Panc1 (cell line): ENCODE data around the gene CUL7. TPM values are rescaled to one million over a fixed set of nuclear protein-coding genes. Genes with fewer than 3 reads are reported as not detected.

Experiments used
- ATAC-seq: fragments of 200-7000 bp; cut with Tn5 transposase; 2 replicates; pipeline ENCODE4 v1.9.1; 2020; ENCODE audit warnings: mild to moderate bottlenecking, moderate library complexity
- BruUV-seq: library from RNA; stranded (reverse); fragments of 400-500 nt; replicated peaks from 2 replicates; lab custom pipeline; 2021; lab: Mats Ljungman, UMichigan
- CTCF ChIA-PET: fragments of 300-600 bp; sonication (Branson Sonifier 250); formaldehyde crosslinking; loops from one replicate; lab custom pipeline; 2022; ENCODE audit warnings: antibody characterized with exemption; lab: Charles Lee
- POLR2A ChIA-PET: fragments of 300-600 bp; sonication (Branson Sonifier 250); formaldehyde crosslinking; loops from one replicate; lab custom pipeline; 2022; ENCODE audit warnings: antibody characterized with exemption; lab: Charles Lee
- DNase-seq: peaks from one replicate; pipeline ENCODE4 v3.0.0-alpha.2; 2010; ENCODE audit warnings: low read depth, low spot score
- H3K27ac ChIP-seq: 2 replicates; pipeline ENCODE4 v1.5.1; 2011; ENCODE audit warnings: mild to moderate bottlenecking, low read length, inconsistent platforms
- H3K27me3 ChIP-seq: fragments of 200-500 bp; sonication (Bioruptor generic); 2 replicates; pipeline ENCODE4 v1.6.0; 2014; ENCODE audit warnings: low read length, inconsistent platforms; ENCODE audit not compliant: control insufficient read depth, insufficient read depth
- H3K36me3 ChIP-seq: fragments of 200-500 bp; sonication (Bioruptor generic); 2 replicates; pipeline ENCODE4 v1.5.1; 2014; ENCODE audit warnings: inconsistent platforms, mild to moderate bottlenecking, low read length, moderate library complexity; ENCODE audit not compliant: control insufficient read depth, insufficient read depth
- H3K4me1 ChIP-seq: 2 replicates; pipeline ENCODE4 v1.5.1; 2011; ENCODE audit warnings: inconsistent platforms, mild to moderate bottlenecking, low read length, moderate library complexity; ENCODE audit not compliant: control insufficient read depth, insufficient read depth
- H3K4me3 ChIP-seq, 2 experiments: 2 replicates each; pipeline ENCODE4 v1.5.1; 2011 to 2012; ENCODE audit warnings: low read depth in 2 of 2, low read length in 2 of 2, mild to moderate bottlenecking in 2 of 2, inconsistent platforms in 1 of 2, moderate library complexity in 1 of 2
- H3K9me3 ChIP-seq: fragments of 200-500 bp; sonication (Bioruptor generic); 2 replicates; pipeline ENCODE4 v1.5.1; 2014; ENCODE audit warnings: low read depth, mild to moderate bottlenecking, inconsistent platforms, low read length, moderate library complexity; ENCODE audit not compliant: control insufficient read depth, insufficient read depth
- POLR2AphosphoS5 ChIP-seq: IDR thresholded peaks from 2 replicates; pipeline ENCODE4 v1.6.1; 2012; ENCODE audit warnings: mild to moderate bottlenecking, low read depth, low read length, moderate library complexity
- SIN3A ChIP-seq: IDR thresholded peaks from 2 replicates; pipeline ENCODE4 v1.6.1; 2012; ENCODE audit warnings: low read depth, mild to moderate bottlenecking, low read length, moderate library complexity, borderline replicate concordance; ENCODE audit not compliant: insufficient read depth
- TCF7L2 ChIP-seq: IDR thresholded peaks from 2 replicates; pipeline ENCODE4 v1.6.1; 2011; ENCODE audit warnings: mild to moderate bottlenecking, low read depth, low read length, inconsistent platforms
- in situ Hi-C: cut with HindIII; loops from 2 replicates; pipeline ENCODE4 v1.10.0; 2016; ENCODE audit warnings: low sequenced_read_pairs, low pct_unique_long_range_greater_than_20kb
- intact Hi-C: fragments of 100-400 bp; cut with micrococcal nuclease; formaldehyde crosslinking; loops from one replicate; pipeline ENCODE4 v1.10.0; 2022; ENCODE audit not compliant: unreplicated experiment
- total RNA-seq: library from RNA; stranded (reverse); gene quantifications from one replicate; pipeline ENCODE4 v1.2.1, GENCODE V29; 2021; ENCODE audit not compliant: unreplicated experiment
- TF ChIP-seq, protein P1 (sequence below): fragments of 450-650 bp; IDR thresholded peaks from 2 replicates; pipeline ENCODE4 v1.5.1; 2017; ENCODE audit warnings: mild to moderate bottlenecking
- TF ChIP-seq, protein P2 (sequence below), 2 experiments: IDR thresholded peaks; 2 replicates each; pipeline ENCODE4 v1.6.1; 2011 to 2012; ENCODE audit warnings: low read depth in 2 of 2, control low read depth in 1 of 2, low read length in 1 of 2, mild to moderate bottlenecking in 1 of 2, moderate library complexity in 1 of 2; ENCODE audit not compliant: insufficient read depth in 1 of 2

The CUL7 gene
- total RNA-seq, 1 experiment from 2014 or later, result 32.1 TPM

DNA sequence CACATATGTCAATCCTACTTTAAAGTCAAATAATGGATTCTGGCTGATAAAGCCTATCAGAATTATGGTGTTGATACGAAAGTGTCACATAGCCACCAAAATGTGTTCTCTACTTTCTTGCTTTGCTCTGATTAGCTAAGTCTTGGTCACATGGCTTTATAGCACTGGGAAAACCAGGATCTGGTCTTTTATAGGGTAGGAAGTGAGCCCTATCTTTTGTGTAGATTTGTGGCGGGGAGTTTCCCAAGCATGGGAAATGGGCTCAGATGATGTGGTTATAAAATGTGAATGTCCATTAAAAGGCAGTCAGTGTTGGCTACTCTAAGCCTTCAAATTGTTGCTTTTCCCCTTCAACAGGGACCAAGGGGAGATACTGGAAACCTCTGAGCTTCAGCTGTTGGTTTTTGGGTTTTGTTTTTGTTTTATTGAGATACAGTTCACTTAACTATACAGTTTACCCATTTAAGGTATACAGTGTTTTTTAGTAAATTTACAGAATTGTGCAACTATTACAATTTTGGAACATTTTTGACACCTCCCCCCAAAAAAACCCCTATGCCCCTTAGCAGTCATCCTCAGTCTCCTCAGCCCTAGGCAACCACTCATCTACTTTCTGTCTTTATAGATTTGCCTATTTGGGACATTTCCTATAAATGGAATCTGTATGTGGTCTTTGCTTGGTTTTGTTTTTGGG lies 20.0 kb downstream of the CUL7 start:
- in situ Hi-C loops, result no loop called here
- Histone ChIP-seq H3K4me3 (no peak overlapping the region), H3K27ac (no peak overlapping the region), H3K36me3 (peaks cover 2% of the 10 kb centered on the region; the same call in 1 of the 2 replicates), H3K9me3 (no peaks in the 10 kb centered on the region), H3K27me3 (no peaks in the 10 kb centered on the region), H3K4me1 (peaks cover 3% of the 10 kb centered on the region; the same call in 1 of the 2 replicates)
- intact Hi-C loops, result no loop called here
- TSS peak; percentile 60 for BruUV-seq
- no peak for ATAC-seq
- TF ChIP-seq SIN3A, result no peak
- TF ChIP-seq POLR2AphosphoS5, result no peak
- no peak for TF ChIP-seq TCF7L2
- TF ChIP-seq, protein P1, sequence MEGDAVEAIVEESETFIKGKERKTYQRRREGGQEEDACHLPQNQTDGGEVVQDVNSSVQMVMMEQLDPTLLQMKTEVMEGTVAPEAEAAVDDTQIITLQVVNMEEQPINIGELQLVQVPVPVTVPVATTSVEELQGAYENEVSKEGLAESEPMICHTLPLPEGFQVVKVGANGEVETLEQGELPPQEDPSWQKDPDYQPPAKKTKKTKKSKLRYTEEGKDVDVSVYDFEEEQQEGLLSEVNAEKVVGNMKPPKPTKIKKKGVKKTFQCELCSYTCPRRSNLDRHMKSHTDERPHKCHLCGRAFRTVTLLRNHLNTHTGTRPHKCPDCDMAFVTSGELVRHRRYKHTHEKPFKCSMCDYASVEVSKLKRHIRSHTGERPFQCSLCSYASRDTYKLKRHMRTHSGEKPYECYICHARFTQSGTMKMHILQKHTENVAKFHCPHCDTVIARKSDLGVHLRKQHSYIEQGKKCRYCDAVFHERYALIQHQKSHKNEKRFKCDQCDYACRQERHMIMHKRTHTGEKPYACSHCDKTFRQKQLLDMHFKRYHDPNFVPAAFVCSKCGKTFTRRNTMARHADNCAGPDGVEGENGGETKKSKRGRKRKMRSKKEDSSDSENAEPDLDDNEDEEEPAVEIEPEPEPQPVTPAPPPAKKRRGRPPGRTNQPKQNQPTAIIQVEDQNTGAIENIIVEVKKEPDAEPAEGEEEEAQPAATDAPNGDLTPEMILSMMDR, result no peak
- TF ChIP-seq, protein P2, sequence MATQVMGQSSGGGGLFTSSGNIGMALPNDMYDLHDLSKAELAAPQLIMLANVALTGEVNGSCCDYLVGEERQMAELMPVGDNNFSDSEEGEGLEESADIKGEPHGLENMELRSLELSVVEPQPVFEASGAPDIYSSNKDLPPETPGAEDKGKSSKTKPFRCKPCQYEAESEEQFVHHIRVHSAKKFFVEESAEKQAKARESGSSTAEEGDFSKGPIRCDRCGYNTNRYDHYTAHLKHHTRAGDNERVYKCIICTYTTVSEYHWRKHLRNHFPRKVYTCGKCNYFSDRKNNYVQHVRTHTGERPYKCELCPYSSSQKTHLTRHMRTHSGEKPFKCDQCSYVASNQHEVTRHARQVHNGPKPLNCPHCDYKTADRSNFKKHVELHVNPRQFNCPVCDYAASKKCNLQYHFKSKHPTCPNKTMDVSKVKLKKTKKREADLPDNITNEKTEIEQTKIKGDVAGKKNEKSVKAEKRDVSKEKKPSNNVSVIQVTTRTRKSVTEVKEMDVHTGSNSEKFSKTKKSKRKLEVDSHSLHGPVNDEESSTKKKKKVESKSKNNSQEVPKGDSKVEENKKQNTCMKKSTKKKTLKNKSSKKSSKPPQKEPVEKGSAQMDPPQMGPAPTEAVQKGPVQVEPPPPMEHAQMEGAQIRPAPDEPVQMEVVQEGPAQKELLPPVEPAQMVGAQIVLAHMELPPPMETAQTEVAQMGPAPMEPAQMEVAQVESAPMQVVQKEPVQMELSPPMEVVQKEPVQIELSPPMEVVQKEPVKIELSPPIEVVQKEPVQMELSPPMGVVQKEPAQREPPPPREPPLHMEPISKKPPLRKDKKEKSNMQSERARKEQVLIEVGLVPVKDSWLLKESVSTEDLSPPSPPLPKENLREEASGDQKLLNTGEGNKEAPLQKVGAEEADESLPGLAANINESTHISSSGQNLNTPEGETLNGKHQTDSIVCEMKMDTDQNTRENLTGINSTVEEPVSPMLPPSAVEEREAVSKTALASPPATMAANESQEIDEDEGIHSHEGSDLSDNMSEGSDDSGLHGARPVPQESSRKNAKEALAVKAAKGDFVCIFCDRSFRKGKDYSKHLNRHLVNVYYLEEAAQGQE (IDR thresholded peaks at IDR 0.05; ENCODE audit: insufficient read depth in 1 of 2, low read depth in 2 of 2, low read length in 1 of 2), result no peak
- ChIA-PET CTCF (interaction anchor here (0.6 kb wide), 2 partner anchors 106 to 129 kb away, joined by 6 to 9 read pairs; no protein-coding TSS in a partner anchor), POLR2A (interaction anchor here (0.6 to 0.9 kb wide), 4 partner anchors 11 to 93 kb away, joined by 3 to 5 read pairs (median 3); partner anchors contain the start of genes KLC4 and MRPL2)
- DNase-seq, result no peak

DNA sequence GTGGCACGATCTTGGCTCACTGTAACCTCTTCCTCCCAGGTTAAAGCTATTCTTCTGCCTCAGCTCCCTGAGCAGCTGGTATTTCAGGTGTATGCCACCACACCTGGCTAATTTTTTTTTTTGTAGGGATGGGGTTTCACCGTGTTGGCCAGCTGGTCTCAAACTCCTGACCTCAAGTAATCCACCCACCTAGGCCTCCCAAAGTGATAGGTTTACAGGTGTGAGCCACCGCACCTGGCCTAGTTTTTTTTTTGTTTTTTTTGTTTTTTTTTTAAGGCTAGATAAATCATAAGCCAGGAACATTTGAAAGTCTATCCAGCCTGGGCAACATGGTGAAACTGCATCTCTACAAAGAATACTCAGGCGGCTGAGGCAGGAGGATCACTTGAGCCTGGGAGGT lies 21.3 kb downstream of the CUL7 start:
- in situ Hi-C loops, result no loop called here
- intact Hi-C loops, result no loop called here
- ChIA-PET CTCF (no interaction called here), POLR2A (no interaction called here)
- Histone ChIP-seq H3K9me3 (no peaks in the 10 kb centered on the region), H3K27ac (no peak overlapping the region), H3K4me1 (peaks cover 3% of the 10 kb centered on the region; the same call in 1 of the 2 replicates), H3K36me3 (peaks cover 2% of the 10 kb centered on the region; the same call in 1 of the 2 replicates), H3K27me3 (no peaks in the 10 kb centered on the region), H3K4me3 (no peak overlapping the region)
- ATAC-seq, result no peak
- no peak for DNase-seq
- BruUV-seq, result no TSS peak
- TF ChIP-seq POLR2AphosphoS5, result no peak
- TF ChIP-seq SIN3A, result no peak
- TF ChIP-seq, protein P2 (IDR thresholded peaks at IDR 0.05; ENCODE audit: insufficient read depth in 1 of 2, low read depth in 2 of 2, low read length in 1 of 2), result no peak
- TF ChIP-seq, protein P1, result no peak
- TF ChIP-seq TCF7L2, result no peak
